ENCODE results near the gene PKP4.

DNA sequence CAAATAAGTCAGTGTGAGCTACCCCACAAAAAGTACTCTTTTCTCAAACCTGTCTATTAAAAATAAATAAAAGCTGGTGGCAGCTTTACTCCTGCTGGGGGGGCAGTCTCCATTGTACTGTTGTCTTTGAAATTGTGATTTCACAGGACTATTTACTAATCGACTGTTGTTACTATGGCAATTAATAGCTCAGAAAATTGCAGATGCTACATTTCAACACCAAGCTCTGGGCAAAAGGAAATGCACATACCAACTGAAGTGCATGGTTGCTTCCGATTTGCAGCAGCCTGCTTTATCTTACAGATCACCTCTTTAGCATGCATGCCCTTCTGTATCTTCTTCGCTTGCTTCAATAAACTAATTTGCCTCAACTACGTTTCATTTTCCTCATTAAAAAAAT is 220.8 kb downstream of the PKP4 start:
- TF ChIP-seq, protein P1, sequence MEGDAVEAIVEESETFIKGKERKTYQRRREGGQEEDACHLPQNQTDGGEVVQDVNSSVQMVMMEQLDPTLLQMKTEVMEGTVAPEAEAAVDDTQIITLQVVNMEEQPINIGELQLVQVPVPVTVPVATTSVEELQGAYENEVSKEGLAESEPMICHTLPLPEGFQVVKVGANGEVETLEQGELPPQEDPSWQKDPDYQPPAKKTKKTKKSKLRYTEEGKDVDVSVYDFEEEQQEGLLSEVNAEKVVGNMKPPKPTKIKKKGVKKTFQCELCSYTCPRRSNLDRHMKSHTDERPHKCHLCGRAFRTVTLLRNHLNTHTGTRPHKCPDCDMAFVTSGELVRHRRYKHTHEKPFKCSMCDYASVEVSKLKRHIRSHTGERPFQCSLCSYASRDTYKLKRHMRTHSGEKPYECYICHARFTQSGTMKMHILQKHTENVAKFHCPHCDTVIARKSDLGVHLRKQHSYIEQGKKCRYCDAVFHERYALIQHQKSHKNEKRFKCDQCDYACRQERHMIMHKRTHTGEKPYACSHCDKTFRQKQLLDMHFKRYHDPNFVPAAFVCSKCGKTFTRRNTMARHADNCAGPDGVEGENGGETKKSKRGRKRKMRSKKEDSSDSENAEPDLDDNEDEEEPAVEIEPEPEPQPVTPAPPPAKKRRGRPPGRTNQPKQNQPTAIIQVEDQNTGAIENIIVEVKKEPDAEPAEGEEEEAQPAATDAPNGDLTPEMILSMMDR (conservative IDR thresholded peaks at IDR 0.05; ENCODE audit: low read depth, low read length) = no peak
- TF ChIP-seq EZH2 (IDR thresholded peaks at IDR 0.05; ENCODE audit: borderline replicate concordance, low read depth, low read length, poor library complexity, severe bottlenecking) = no peak

Measured in A673 (cell line).